DOHH2 (cell line): Measurements from ENCODE around the gene NT5C3A.

Experiments used
- CTCF ChIP-seq: fragments of 200-600 bp; sonication (generic); IDR thresholded peaks from one replicate; pipeline ENCODE4 v1.5.1; 2014; ENCODE audit warnings: antibody characterized with exemption, mild to moderate bottlenecking, low read depth, low read length; ENCODE audit not compliant: poor library complexity, severe bottlenecking
- EZH2phosphoT487 ChIP-seq: fragments of 200-600 bp; sonication (generic); IDR thresholded peaks from 2 replicates; pipeline ENCODE4 v1.6.1; 2017; ENCODE audit warnings: borderline replicate concordance, mild to moderate bottlenecking, antibody characterized with exemption, low read length, moderate library complexity, mixed read lengths

GRCh38 chr7:33039903-33040292 lies 22.7 kb downstream of the NT5C3A start:
- TF ChIP-seq CTCF, result no peak
- TF ChIP-seq EZH2phosphoT487, result no peak
